Measurements from ENCODE around the gene GDPD4. TPM values are rescaled to one million over a fixed set of nuclear protein-coding genes. Genes with fewer than 3 reads are reported as not detected.

The GDPD4 gene
- total RNA-seq, 4 donors from 2014 or later = not detected

DNA sequence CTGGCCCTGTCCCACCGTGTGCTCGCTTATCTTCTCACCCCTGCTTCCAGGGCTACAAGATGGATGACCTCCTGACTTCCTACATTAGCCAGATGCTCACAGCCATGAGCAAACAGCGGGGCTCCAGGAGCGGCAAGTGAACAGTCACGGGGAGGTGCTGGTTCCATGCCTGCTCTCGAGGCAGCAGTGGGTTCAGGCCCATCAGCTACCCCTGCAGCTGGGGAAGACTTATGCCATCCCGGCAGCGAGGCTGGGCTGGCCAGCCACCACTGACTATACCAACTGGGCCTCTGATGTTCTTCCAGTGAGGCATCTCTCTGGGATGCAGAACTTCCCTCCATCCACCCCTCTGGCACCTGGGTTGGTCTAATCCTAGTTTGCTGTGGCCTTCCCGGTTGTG, 86.9 kb downstream of the GDPD4 start:
- H3K27ac ChIP-seq = no peak overlapping the region
- TF ChIP-seq, protein P1, sequence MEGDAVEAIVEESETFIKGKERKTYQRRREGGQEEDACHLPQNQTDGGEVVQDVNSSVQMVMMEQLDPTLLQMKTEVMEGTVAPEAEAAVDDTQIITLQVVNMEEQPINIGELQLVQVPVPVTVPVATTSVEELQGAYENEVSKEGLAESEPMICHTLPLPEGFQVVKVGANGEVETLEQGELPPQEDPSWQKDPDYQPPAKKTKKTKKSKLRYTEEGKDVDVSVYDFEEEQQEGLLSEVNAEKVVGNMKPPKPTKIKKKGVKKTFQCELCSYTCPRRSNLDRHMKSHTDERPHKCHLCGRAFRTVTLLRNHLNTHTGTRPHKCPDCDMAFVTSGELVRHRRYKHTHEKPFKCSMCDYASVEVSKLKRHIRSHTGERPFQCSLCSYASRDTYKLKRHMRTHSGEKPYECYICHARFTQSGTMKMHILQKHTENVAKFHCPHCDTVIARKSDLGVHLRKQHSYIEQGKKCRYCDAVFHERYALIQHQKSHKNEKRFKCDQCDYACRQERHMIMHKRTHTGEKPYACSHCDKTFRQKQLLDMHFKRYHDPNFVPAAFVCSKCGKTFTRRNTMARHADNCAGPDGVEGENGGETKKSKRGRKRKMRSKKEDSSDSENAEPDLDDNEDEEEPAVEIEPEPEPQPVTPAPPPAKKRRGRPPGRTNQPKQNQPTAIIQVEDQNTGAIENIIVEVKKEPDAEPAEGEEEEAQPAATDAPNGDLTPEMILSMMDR (IDR thresholded peaks at IDR 0.05) = no peak
- TF ChIP-seq POLR2A (IDR thresholded peaks at IDR 0.05) = no peak
- no peak for DNase-seq
- H3K36me3 ChIP-seq = no peaks in the 10 kb centered on the region
- WGBS, 2 donors = 77 to 90% methylated on average over 3 to 4 of the region's 9 CpGs
- H3K9me3 ChIP-seq = no peaks in the 10 kb centered on the region
- intact Hi-C loops (cut with DNase I) = no loop called here
- no peaks in the 10 kb centered on the region for H3K4me1 ChIP-seq
- H3K4me3 ChIP-seq = no peak overlapping the region
- no peaks in the 10 kb centered on the region for H3K27me3 ChIP-seq

DNA sequence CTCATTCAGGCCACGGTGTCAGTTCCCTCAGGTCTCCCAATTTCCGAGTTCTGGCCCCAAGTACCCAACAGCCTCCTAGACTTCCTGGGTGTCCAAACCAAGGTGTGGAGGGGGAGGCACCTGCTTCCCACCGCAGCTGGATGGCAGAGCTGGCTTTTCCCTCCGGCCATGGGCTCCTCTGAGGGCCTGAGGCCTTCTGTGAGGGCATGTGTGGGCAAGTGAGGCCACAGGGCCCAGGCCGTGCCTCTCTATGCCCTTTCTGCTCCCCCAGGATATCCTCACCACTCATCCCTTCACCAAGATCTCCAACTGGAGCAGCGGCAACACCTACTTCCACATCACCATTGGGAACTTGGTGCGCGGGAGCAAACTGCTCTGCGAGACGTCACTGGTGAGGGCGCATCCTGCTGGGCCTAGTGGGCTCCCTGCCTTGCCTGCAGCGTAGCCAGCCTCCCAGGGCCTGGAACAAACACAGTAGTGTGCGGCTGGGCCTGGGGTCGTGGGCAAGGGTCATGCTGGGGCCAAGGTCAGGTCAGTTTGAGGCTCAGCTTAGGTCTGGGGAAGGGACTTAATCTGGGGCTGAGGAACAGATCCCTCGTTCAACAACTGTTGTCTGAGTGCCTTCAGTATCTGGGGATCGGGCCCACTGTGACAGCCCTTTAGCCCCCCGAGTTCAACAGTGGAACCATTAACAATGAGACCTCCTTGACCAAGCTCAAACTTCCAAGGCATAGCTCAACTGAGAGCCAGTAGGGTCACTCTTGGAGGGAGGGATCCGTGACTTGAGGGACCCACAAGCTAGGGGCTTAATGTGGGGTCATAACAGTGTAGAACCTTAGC, 87.7 kb downstream of the GDPD4 start:
- intact Hi-C loops (cut with DNase I) = no loop called here
- no peaks in the 10 kb centered on the region for H3K36me3 ChIP-seq
- WGBS, 2 donors = 91 to 97% methylated on average over 10 to 11 of the region's 18 CpGs
- no peaks in the 10 kb centered on the region for H3K4me1 ChIP-seq
- no peaks in the 10 kb centered on the region for H3K9me3 ChIP-seq
- TF ChIP-seq, protein P1 (IDR thresholded peaks at IDR 0.05) = no peak
- no peak for TF ChIP-seq POLR2A (IDR thresholded peaks at IDR 0.05)
- DNase-seq = no peak
- no peak overlapping the region for H3K27ac ChIP-seq
- no peaks in the 10 kb centered on the region for H3K27me3 ChIP-seq
- H3K4me3 ChIP-seq = no peak overlapping the region

DNA sequence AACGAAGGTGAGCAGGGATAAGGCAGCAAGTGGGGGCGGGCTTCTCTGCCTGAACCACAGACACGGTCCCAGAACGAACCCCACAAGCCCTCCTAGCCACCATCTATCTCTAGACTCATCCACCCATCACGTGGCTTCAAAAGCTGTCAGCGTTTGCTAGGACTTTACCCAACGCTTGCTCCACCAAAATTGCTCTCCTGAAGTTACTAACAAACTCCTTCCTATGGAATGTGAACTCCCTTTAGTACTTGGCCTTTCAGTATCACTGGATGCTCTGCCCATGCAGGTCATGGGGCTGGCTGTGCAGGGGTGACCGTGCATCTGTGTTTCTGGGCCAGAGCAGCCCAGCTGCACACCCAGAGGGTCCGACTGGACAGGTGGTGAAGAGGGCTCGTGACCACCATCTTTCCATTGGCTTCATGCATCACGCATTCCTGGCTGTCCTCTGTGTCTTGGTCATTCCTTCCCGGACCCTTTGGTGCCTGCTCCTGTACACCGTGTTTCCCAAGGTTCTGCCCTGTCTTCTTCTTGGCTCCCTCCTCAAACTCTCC, 88.4 kb downstream of the GDPD4 start:
- Histone ChIP-seq H3K4me1 (no peaks in the 10 kb centered on the region), H3K36me3 (no peaks in the 10 kb centered on the region), H3K4me3 (no peak overlapping the region), H3K9me3 (no peaks in the 10 kb centered on the region), H3K27ac (no peak overlapping the region), H3K27me3 (no peaks in the 10 kb centered on the region)
- 80 to 92% methylated on average over 12 to 13 of the region's 13 CpGs for WGBS, 2 donors
- intact Hi-C loops (cut with DNase I) = no loop called here
- TF ChIP-seq POLR2A (IDR thresholded peaks at IDR 0.05) = no peak
- TF ChIP-seq, protein P1 (IDR thresholded peaks at IDR 0.05) = no peak
- no peak for DNase-seq

DNA sequence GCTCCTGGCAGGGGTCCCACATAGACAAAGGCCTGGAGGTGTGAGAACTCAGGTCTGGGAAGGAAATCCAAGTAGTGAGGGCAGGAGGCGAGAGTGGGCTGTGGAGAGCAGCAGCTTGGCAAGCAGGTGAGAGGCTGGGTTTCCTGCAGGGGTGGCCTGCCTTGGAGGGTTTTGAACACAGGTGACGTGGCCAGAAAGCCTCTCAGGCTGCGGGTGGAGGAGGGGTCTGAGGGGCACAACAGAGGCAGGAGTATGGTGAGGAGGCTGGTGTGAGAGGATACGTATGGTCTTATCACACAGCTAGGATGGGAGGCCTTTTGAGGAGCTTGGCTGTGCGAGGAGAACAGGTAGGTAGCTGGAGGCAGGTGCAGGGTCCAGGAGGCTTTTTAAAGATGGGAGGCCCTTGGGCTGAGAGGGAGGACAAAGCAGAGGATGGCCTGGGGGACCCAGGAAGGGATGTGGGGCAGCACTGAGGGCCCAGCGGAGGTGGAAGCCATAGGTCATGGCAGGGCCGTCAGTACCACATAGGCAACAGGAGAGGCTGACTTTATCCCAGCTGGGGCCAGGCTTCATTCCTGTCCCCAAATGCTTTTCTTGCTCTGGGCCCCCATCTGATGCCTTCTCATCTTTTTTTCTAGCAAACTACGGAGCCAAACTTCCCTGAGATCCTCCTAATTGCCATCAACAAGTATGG, 89.0 kb downstream of the GDPD4 start:
- TF ChIP-seq, protein P1 (IDR thresholded peaks at IDR 0.05) = no peak
- no peak for TF ChIP-seq POLR2A (IDR thresholded peaks at IDR 0.05)
- intact Hi-C loops (cut with DNase I) = no loop called here
- WGBS, 2 donors = 85 to 90% methylated on average over 6 to 8 of the region's 8 CpGs

More for the DNA sequence above, 89.0 kb downstream of the GDPD4 start:
- no peak for DNase-seq
- H3K27me3 ChIP-seq = no peaks in the 10 kb centered on the region
- no peak overlapping the region for H3K4me3 ChIP-seq
- no peaks in the 10 kb centered on the region for H3K4me1 ChIP-seq
- no peaks in the 10 kb centered on the region for H3K9me3 ChIP-seq
- no peak overlapping the region for H3K27ac ChIP-seq
- H3K36me3 ChIP-seq = no peaks in the 10 kb centered on the region

Measured in esophagus squamous epithelium (tissue), 5 donors.